NT2/D1 (cell line): ENCODE measurements around the gene AJM1.

ENCODE experiments used
- SUZ12 ChIP-seq: IDR thresholded peaks from 2 replicates; pipeline ENCODE4 v1.6.1; 2011; ENCODE audit not compliant: insufficient read length, insufficient read depth; ENCODE audit errors: extremely low read depth
- ZNF274 ChIP-seq: IDR thresholded peaks from 2 replicates; pipeline ENCODE4 v1.6.1; 2011; ENCODE audit warnings: mild to moderate bottlenecking, low read depth, low read length

DNA sequence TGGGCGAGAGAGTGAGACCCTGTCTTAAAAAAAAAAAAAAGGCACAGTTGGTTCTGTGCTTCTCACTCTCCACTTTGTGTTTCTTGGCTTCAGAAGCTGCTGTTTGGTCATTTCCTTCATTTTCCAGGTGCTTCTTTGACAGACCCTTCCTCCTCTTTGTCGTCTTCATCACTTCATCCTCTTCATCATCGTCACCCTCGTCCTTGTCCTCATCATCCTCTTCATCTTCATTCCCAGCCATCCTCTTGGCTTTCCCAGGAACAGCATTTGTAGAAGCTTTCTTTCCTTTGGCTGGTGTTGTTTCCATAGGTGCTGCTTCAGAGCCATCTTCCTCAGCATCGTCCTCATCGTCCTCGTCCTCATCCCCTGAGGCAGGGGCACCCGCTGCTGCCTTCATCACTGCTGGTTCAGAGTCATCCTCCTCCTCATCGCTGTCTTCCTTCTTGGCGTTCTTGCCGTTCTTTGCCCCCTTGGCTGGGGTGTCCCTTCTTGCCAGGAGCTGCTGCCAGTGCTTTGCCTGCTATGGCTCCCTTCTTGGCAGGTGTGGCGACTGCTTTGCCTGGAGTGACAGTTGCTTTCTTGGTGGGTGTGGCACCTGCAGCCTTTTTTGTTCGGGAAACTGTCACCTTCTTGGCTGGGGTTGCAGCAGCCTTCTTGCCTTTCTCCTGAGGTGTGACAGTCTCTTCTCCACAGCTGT, 27.4 kb upstream of the AJM1 start:
- TF ChIP-seq SUZ12, result no peak
- no peak for TF ChIP-seq ZNF274
